GM23338 (cell line): ENCODE results near the gene HOXB6. TPM values are rescaled to one million over a fixed set of nuclear protein-coding genes. Genes with fewer than 3 reads are reported as not detected.

Source experiments
- ATAC-seq: fragments of 200-7000 bp; cut with Tn5 transposase; 3 replicates; pipeline ENCODE4 v1.9.1; 2020
- DNase-seq: peaks from one replicate; pipeline ENCODE4 v3.0.0-alpha.2; 2015; ENCODE audit warnings: low spot score
- H2AFZ ChIP-seq: fragments of 200-600 bp; sonication (generic); 2 replicates; pipeline ENCODE4 v1.8.0; 2016; ENCODE audit warnings: antibody characterized with exemption, mild to moderate bottlenecking, moderate library complexity
- H3F3A ChIP-seq: fragments of 200-600 bp; sonication (generic); replicated peaks from 2 replicates; pipeline ENCODE4 v1.8.0; 2017; ENCODE audit warnings: antibody characterized with exemption, mixed run types, low read depth
- H3K27ac ChIP-seq: fragments of 200-600 bp; sonication (generic); 2 replicates; pipeline ENCODE4 v1.6.1; 2016; ENCODE audit warnings: low read depth
- H3K27me3 ChIP-seq: fragments of 200-600 bp; sonication (generic); 2 replicates; pipeline ENCODE4 v1.8.0; 2016; ENCODE audit warnings: mild to moderate bottlenecking, mixed run types, moderate library complexity; ENCODE audit not compliant: insufficient read depth
- H3K36me3 ChIP-seq: fragments of 200-600 bp; sonication (generic); 2 replicates; pipeline ENCODE4 v1.8.0; 2016; ENCODE audit warnings: mild to moderate bottlenecking; ENCODE audit not compliant: insufficient read depth
- H3K4me1 ChIP-seq: fragments of 200-600 bp; sonication (generic); 2 replicates; pipeline ENCODE4 v1.8.0; 2016; ENCODE audit warnings: mild to moderate bottlenecking, moderate library complexity; ENCODE audit not compliant: insufficient read depth
- H3K4me2 ChIP-seq: fragments of 200-600 bp; sonication (generic); 2 replicates; pipeline ENCODE4 v1.7.1; 2017; ENCODE audit warnings: mixed run types
- H3K4me3 ChIP-seq: fragments of 200-600 bp; sonication (generic); 2 replicates; pipeline ENCODE4 v1.6.1; 2016; ENCODE audit warnings: mixed run types
- H3K79me2 ChIP-seq: fragments of 200-600 bp; sonication (generic); replicated peaks from 2 replicates; pipeline ENCODE4 v1.8.0; 2017; ENCODE audit warnings: mild to moderate bottlenecking; ENCODE audit not compliant: insufficient read depth
- H3K9me2 ChIP-seq: fragments of 200-600 bp; sonication (generic); 2 replicates; pipeline ENCODE4 v1.8.0; 2017; ENCODE audit not compliant: insufficient read depth
- H4K20me1 ChIP-seq: fragments of 200-600 bp; sonication (generic); replicated peaks from 2 replicates; pipeline ENCODE4 v1.8.0; 2017; ENCODE audit warnings: mild to moderate bottlenecking; ENCODE audit not compliant: insufficient read depth
- H3K27ac Mint-ChIP-seq: 2 replicates; pipeline ENCODE4 v1.8.0; 2020; ENCODE audit warnings: inconsistent platforms, mild to moderate bottlenecking, moderate library complexity, mixed read lengths
- H3K27me3 Mint-ChIP-seq: 3 replicates; pipeline ENCODE4 v1.8.0; 2022; ENCODE audit warnings: low read depth, mild to moderate bottlenecking, moderate library complexity, mixed read lengths, inconsistent platforms; ENCODE audit not compliant: insufficient read depth, poor library complexity
- H3K36me3 Mint-ChIP-seq: 3 replicates; pipeline ENCODE4 v1.8.0; 2021; ENCODE audit warnings: low read depth, mild to moderate bottlenecking, inconsistent platforms, moderate library complexity, mixed read lengths
- H3K4me1 Mint-ChIP-seq: 3 replicates; pipeline ENCODE4 v1.8.0; 2020; ENCODE audit warnings: mild to moderate bottlenecking, inconsistent platforms, mixed read lengths
- H3K4me3 Mint-ChIP-seq: 3 replicates; pipeline ENCODE4 v1.8.0; 2021; ENCODE audit warnings: moderate library complexity, mild to moderate bottlenecking, inconsistent platforms, mixed read lengths
- H3K9me3 Mint-ChIP-seq: 3 replicates; pipeline ENCODE4 v1.8.0; 2020; ENCODE audit warnings: moderate library complexity, mild to moderate bottlenecking, inconsistent platforms, mixed read lengths
- CTCF ChIP-seq, 2 experiments: fragments of 200-600 bp in 1 of 2; sonication (generic) in 1 of 2; conservative IDR thresholded peaks; 2 replicates each; pipeline versions ENCODE4 v1.5.1 to v1.6.1; 2016 to 2017; ENCODE audit warnings: antibody characterized with exemption in 2 of 2, low read depth in 2 of 2, mild to moderate bottlenecking in 2 of 2, moderate library complexity in 1 of 2
- EZH2phosphoT487 ChIP-seq: fragments of 200-600 bp; sonication (generic); IDR thresholded peaks from one replicate; pipeline ENCODE4 v1.8.1; 2018; ENCODE audit warnings: antibody characterized with exemption; ENCODE audit not compliant: unreplicated experiment
- JUNB ChIP-seq: IDR thresholded peaks from one replicate; pipeline ENCODE4 v1.6.1; 2016; ENCODE audit warnings: antibody characterized with exemption; ENCODE audit not compliant: unreplicated experiment
- POLR2AphosphoS5 ChIP-seq: IDR thresholded peaks from 2 replicates; pipeline ENCODE4 v1.6.1; 2016; ENCODE audit warnings: antibody characterized with exemption, low read depth
- STAT1 ChIP-seq: IDR thresholded peaks from one replicate; pipeline ENCODE4 v1.6.1; 2016; ENCODE audit warnings: antibody characterized with exemption; ENCODE audit not compliant: unreplicated experiment
- ZNF331 ChIP-seq: fragments of 250-450 bp; sonication (Bioruptor Pico); IDR thresholded peaks from 2 replicates; pipeline ENCODE4 v1.5.0; 2020; ENCODE audit warnings: low read depth, mild to moderate bottlenecking, moderate library complexity
- ZNF462 ChIP-seq: fragments of 250-450 bp; sonication (Bioruptor Pico); IDR thresholded peaks from 2 replicates; pipeline ENCODE4 v1.5.0; 2020; ENCODE audit warnings: mild to moderate bottlenecking, moderate library complexity
- polyA plus RNA-seq: library from polyadenylated mRNA; unstranded; fragments of >200 nt; fragmentation: Nextera tagmentation; extraction: Ambion mirVana; gene quantifications from 2 replicates; pipeline ENCODE4 v1.2.1, GENCODE V29; 2016
- total RNA-seq: library from RNA; depleted of rRNA; stranded (reverse); fragments of >200 nt; shearing (Covaris generic); gene quantifications from 2 replicates; pipeline ENCODE4 v1.2.3, GENCODE V29; 2014

The HOXB6 gene
- total and polyA plus RNA-seq, 2 experiments from 2014 or later: not detected

GRCh38 chr17:48583708-48584222 is 21.0 kb downstream of the HOXB6 start:
- peaks cover 35% of the 10 kb centered on the region for H3K4me1 Mint-ChIP-seq
- Histone ChIP-seq H3K27me3 (peaks cover 100% of the 10 kb centered on the region), H3F3A (peaks cover 68% of the 10 kb centered on the region), H3K4me1 (peaks cover 60% of the 10 kb centered on the region), H3K9me2 (no peaks in the 10 kb centered on the region), H4K20me1 (peaks cover 84% of the 10 kb centered on the region), H3K4me2 (no peak overlapping the region), H3K36me3 (no peaks in the 10 kb centered on the region), H3K4me3 (no peak overlapping the region), H3K79me2 (no peaks in the 10 kb centered on the region), H3K27ac (no peak overlapping the region), H2AFZ (no peak overlapping the region)
- H3K36me3 Mint-ChIP-seq: no peaks in the 10 kb centered on the region
- H3K4me3 Mint-ChIP-seq: no peak overlapping the region; the same call in 2 of the 3 replicates
- DNase-seq (no peak), ATAC-seq (no peak)
- TF ChIP-seq EZH2phosphoT487 (no peak), JUNB (no peak), CTCF (conservative IDR thresholded peaks at IDR 0.05; ENCODE audit: low read depth in 2 of 2) (no peak), ZNF331 (no peak), POLR2AphosphoS5 (no peak), STAT1 (no peak), ZNF462 (CRISPR knock-in tag) (no peak)
- H3K27me3 Mint-ChIP-seq: peaks cover 100% of the 10 kb centered on the region
- no peak overlapping the region for H3K27ac Mint-ChIP-seq
- H3K9me3 Mint-ChIP-seq: peaks cover 10% of the 10 kb centered on the region
